ENCODE results near the gene ZNF583. TPM values are rescaled to one million over a fixed set of nuclear protein-coding genes. Genes with fewer than 3 reads are reported as not detected.

The ZNF583 gene
- polyA plus RNA-seq, 1 of the 3 experiments (the other 2 are of a cell fraction): 1.9 TPM

DNA sequence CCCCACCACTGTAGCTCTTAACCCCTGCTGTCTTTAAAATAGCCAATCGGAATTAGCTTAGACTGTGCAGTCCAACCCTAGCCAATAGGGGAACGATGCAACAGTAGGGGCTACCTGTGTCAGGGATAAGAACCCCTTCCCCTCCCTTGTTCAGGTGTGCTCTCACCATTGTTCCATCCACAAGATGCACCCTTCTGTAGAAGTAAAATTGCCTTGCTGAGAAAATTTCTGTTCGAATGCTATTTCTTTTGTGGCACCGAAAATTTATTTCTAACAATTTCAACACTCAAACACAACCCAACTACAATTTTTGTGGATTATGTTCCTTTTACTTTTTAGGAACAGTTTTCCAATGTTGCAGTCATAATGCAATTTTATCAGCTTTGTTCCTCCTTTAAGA lies 3.6 kb upstream of the ZNF583 start:
- peaks cover 11 to 39% of the 10 kb centered on the region in 2 experiments for H3K36me3 ChIP-seq (replicated peaks in 1 of 2; ENCODE audit: control insufficient read depth in 1 of 2, insufficient read depth in 2 of 2, low read length in 1 of 2)
- no peak overlapping the region for H3K4me3 ChIP-seq (ENCODE audit: low read depth in 2 of 2, low read length in 1 of 2)
- CTCF ChIA-PET: no interaction called here
- TF ChIP-seq JUND (IDR thresholded peaks at IDR 0.05) (no peak), YY1 (IDR thresholded peaks at IDR 0.05; ENCODE audit: low read depth) (no peak), GABPA (IDR thresholded peaks at IDR 0.05; ENCODE audit: low read depth) (no peak)
- TF ChIP-seq, protein P1, sequence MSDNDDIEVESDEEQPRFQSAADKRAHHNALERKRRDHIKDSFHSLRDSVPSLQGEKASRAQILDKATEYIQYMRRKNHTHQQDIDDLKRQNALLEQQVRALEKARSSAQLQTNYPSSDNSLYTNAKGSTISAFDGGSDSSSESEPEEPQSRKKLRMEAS (IDR thresholded peaks at IDR 0.05; ENCODE audit: low read depth): no peak
- no peak overlapping the region for H2AFZ ChIP-seq (ENCODE audit: low read depth)
- WGBS (ENCODE audit: low lambda C conversion rate): 86% methylated on average over 4 of the region's 4 CpGs
- peaks cover 9% of the 10 kb centered on the region for H3F3A ChIP-seq (replicated peaks; ENCODE audit: insufficient read depth)
- no peaks in the 10 kb centered on the region for H4K20me1 ChIP-seq (ENCODE audit: insufficient read depth)
- H3K27ac ChIP-seq (ENCODE audit: low read depth in 2 of 2, low read length in 1 of 2): no peak overlapping the region
- no peak for DNase-seq
- POLR2A ChIA-PET: no interaction called here
- H3K9ac ChIP-seq: no peak overlapping the region
- peaks cover 8% of the 10 kb centered on the region; the same call in 1 of the 2 replicates for H3K79me2 ChIP-seq (ENCODE audit: insufficient read depth)
- H3K9me2 ChIP-seq: no peaks in the 10 kb centered on the region
- no peak overlapping the region for H3K4me2 ChIP-seq
- peaks cover 0 to 15% of the 10 kb centered on the region in 2 experiments; a peak in 1 of 4 replicates for H3K4me1 ChIP-seq (ENCODE audit: control insufficient read depth in 1 of 2, insufficient read depth in 2 of 2, low read depth in 1 of 2, low read length in 1 of 2)
- H3K9me3 ChIP-seq: peaks cover 17% of the 10 kb centered on the region
- H3K27me3 ChIP-seq (ENCODE audit: insufficient read depth): no peaks in the 10 kb centered on the region

- no peak for DNase-seq
Measured at GRCh38 chr19:56403261-56403660, 871 bp upstream of the ZNF583 start.

More at GRCh38 chr19:56403261-56403660, 871 bp upstream of the ZNF583 start:
- ChIA-PET POLR2A (interaction anchor here (0.6 kb wide), 2 partner anchors 13 to 36 kb away, joined by 3 read pairs; no protein-coding TSS in a partner anchor), CTCF (interaction anchor here (0.8 to 1.7 kb wide), 3 partner anchors 10 to 337 kb away, joined by 3 to 8 read pairs (median 3); partner anchors contain the start of gene ZNF582)
- Histone ChIP-seq H3K36me3 (replicated peaks in 1 of 2; ENCODE audit: control insufficient read depth in 1 of 2, insufficient read depth in 2 of 2, low read length in 1 of 2) (peaks cover 22 to 45% of the 10 kb centered on the region in 2 experiments), H3K27ac (ENCODE audit: low read depth in 2 of 2, low read length in 1 of 2) (peak overlapping the region; percentile 83 to 98), H2AFZ (ENCODE audit: low read depth) (peak overlapping the region; percentile 98), H3K27me3 (ENCODE audit: insufficient read depth) (no peaks in the 10 kb centered on the region), H3K4me1 (ENCODE audit: control insufficient read depth in 1 of 2, insufficient read depth in 2 of 2, low read depth in 1 of 2, low read length in 1 of 2) (peaks cover 0 to 15% of the 10 kb centered on the region in 2 experiments; a peak in 1 of 4 replicates), H3K9me3 (peaks cover 28% of the 10 kb centered on the region), H3K4me3 (ENCODE audit: low read depth in 2 of 2, low read length in 1 of 2) (peak overlapping the region; percentile 66 to 92), H3K9me2 (no peaks in the 10 kb centered on the region), H3K9ac (peak overlapping the region; percentile 85), H4K20me1 (ENCODE audit: insufficient read depth) (no peaks in the 10 kb centered on the region), H3K4me2 (peak overlapping the region; percentile 89), H3K79me2 (ENCODE audit: insufficient read depth) (peaks cover 8% of the 10 kb centered on the region; the same call in 1 of the 2 replicates), H3F3A (replicated peaks; ENCODE audit: insufficient read depth) (peaks cover 9% of the 10 kb centered on the region)
- no peak for TF ChIP-seq RCOR1 (IDR thresholded peaks at IDR 0.05; ENCODE audit: low read length)
- TF ChIP-seq SMC3 (IDR thresholded peaks at IDR 0.05; ENCODE audit: low read depth, low read length): no peak
- no peak for TF ChIP-seq RXRA (IDR thresholded peaks at IDR 0.05; ENCODE audit: borderline replicate concordance, low read depth)
- TF ChIP-seq USF1 (IDR thresholded peaks at IDR 0.05; ENCODE audit: borderline replicate concordance, low read depth): no peak
- TF ChIP-seq POLR2AphosphoS5 (IDR thresholded peaks at IDR 0.05; ENCODE audit: low read depth, low read length): no peak
- TF ChIP-seq IRF3 (IDR thresholded peaks at IDR 0.05; ENCODE audit: low read depth, low read length): no peak
- no peak for TF ChIP-seq SIN3A (IDR thresholded peaks at IDR 0.05; ENCODE audit: borderline replicate concordance, low read depth, low read length)
- TF ChIP-seq TAF1 (IDR thresholded peaks at IDR 0.05; ENCODE audit: borderline replicate concordance, low read depth, low read length): no peak
- TF ChIP-seq FOXM1 (IDR thresholded peaks at IDR 0.05; ENCODE audit: low read depth): no peak
- TF ChIP-seq EP300 (IDR thresholded peaks at IDR 0.05; ENCODE audit: borderline replicate concordance in 1 of 2, low read depth in 1 of 2, low read length in 1 of 2): no peak
- no peak for TF ChIP-seq RAD21 (IDR thresholded peaks at IDR 0.05; ENCODE audit: low read length)
- TF ChIP-seq RFX5 (IDR thresholded peaks at IDR 0.05; ENCODE audit: low read length): no peak
- no peak for TF ChIP-seq TEAD4 (IDR thresholded peaks at IDR 0.05; ENCODE audit: borderline replicate concordance, insufficient read depth)
- 51% methylated on average over 9 of the region's 9 CpGs for WGBS (ENCODE audit: low lambda C conversion rate)
